SK-N-SH treated with all-trans-retinoic acid at 6 μM for 48 hours (cell line): Measurements from ENCODE around the gene BPIFB4.

Source experiments
- ATAC-seq: fragments of 200-7000 bp; cut with Tn5 transposase; 3 replicates; pipeline ENCODE4 v1.9.1; 2020; ENCODE audit warnings: mild to moderate bottlenecking, moderate library complexity
- ARNTL ChIP-seq: fragments of 450-650 bp; formaldehyde crosslinking; IDR thresholded peaks from 2 replicates; pipeline ENCODE4 v1.5.0; 2020; ENCODE audit warnings: low read depth, mild to moderate bottlenecking, moderate library complexity, borderline replicate concordance
- BACH2 ChIP-seq: fragments of 250-450 bp; sonication (Bioruptor Pico); IDR thresholded peaks from 2 replicates; pipeline ENCODE4 v1.9.0; 2021; ENCODE audit warnings: mild to moderate bottlenecking, borderline replicate concordance
- CREB5 ChIP-seq: fragments of 250-450 bp; sonication (Bioruptor Pico); IDR thresholded peaks from 2 replicates; pipeline ENCODE4 v1.5.1; 2020; ENCODE audit warnings: low read depth, mild to moderate bottlenecking, moderate library complexity
- CSRNP3 ChIP-seq: fragments of 250-450 bp; sonication (Bioruptor Pico); IDR thresholded peaks from 2 replicates; pipeline ENCODE4 v1.5.1; 2021; ENCODE audit warnings: mild to moderate bottlenecking, moderate library complexity
- ESRRG ChIP-seq: fragments of 250-450 bp; sonication (Bioruptor Pico); IDR thresholded peaks from 2 replicates; pipeline ENCODE4 v1.6.1; 2021; ENCODE audit warnings: mild to moderate bottlenecking
- GLIS3 ChIP-seq: fragments of 250-450 bp; sonication (Bioruptor Pico); IDR thresholded peaks from 2 replicates; pipeline ENCODE4 v1.5.0; 2020; ENCODE audit warnings: mild to moderate bottlenecking, moderate library complexity
- OSR1 ChIP-seq: fragments of 250-450 bp; sonication (Bioruptor Pico); IDR thresholded peaks from 2 replicates; pipeline ENCODE4 v1.8.0; 2022; ENCODE audit warnings: moderate library complexity, mild to moderate bottlenecking, inconsistent platforms
- PATZ1 ChIP-seq: fragments of 250-450 bp; sonication (Bioruptor Pico); IDR thresholded peaks from 2 replicates; pipeline ENCODE4 v1.8.0; 2020; ENCODE audit warnings: mild to moderate bottlenecking, moderate library complexity, borderline replicate concordance
- POU6F1 ChIP-seq: fragments of 250-450 bp; sonication (Bioruptor Pico); IDR thresholded peaks from 2 replicates; pipeline ENCODE4 v1.8.0; 2021; ENCODE audit warnings: low read depth, mild to moderate bottlenecking, moderate library complexity, borderline replicate concordance
- PPARA ChIP-seq: fragments of 250-450 bp; sonication (Bioruptor Pico); IDR thresholded peaks from 2 replicates; pipeline ENCODE4 v1.5.0; 2020; ENCODE audit warnings: mild to moderate bottlenecking, borderline replicate concordance
- RARB ChIP-seq: fragments of 250-450 bp; sonication (Bioruptor Pico); IDR thresholded peaks from 2 replicates; pipeline ENCODE4 v1.8.0; 2021; ENCODE audit warnings: mild to moderate bottlenecking, moderate library complexity
- SNAI2 ChIP-seq: fragments of 250-450 bp; sonication (Bioruptor Pico); IDR thresholded peaks from 2 replicates; pipeline ENCODE4 v1.5.0; 2020; ENCODE audit warnings: mild to moderate bottlenecking, moderate library complexity
- TCF4 ChIP-seq: fragments of 250-450 bp; sonication (Bioruptor Pico); IDR thresholded peaks from 2 replicates; pipeline ENCODE4 v1.8.0; 2021; ENCODE audit warnings: mild to moderate bottlenecking, moderate library complexity, borderline replicate concordance
- TOX ChIP-seq: fragments of 250-450 bp; sonication (Bioruptor Pico); IDR thresholded peaks from 2 replicates; pipeline ENCODE4 v1.8.0; 2021; ENCODE audit warnings: mild to moderate bottlenecking, moderate library complexity, borderline replicate concordance
- ZC3H10 ChIP-seq: fragments of 250-450 bp; sonication (Bioruptor Pico); IDR thresholded peaks from 2 replicates; pipeline ENCODE4 v1.5.1; 2021; ENCODE audit warnings: mild to moderate bottlenecking, moderate library complexity
- ZFP3 ChIP-seq: fragments of 250-450 bp; sonication (Bioruptor Pico); IDR thresholded peaks from 2 replicates; pipeline ENCODE4 v1.5.0; 2020; ENCODE audit warnings: mild to moderate bottlenecking, moderate library complexity
- ZFP30 ChIP-seq: fragments of 450-650 bp; formaldehyde crosslinking; IDR thresholded peaks from 2 replicates; pipeline ENCODE4 v1.5.0; 2022; ENCODE audit warnings: mild to moderate bottlenecking, moderate library complexity
- ZNF565 ChIP-seq: fragments of 450-650 bp; formaldehyde crosslinking; conservative IDR thresholded peaks from 2 replicates; pipeline ENCODE4 v1.5.0; 2020; ENCODE audit warnings: low read depth, mild to moderate bottlenecking, moderate library complexity
- ZNF70 ChIP-seq: fragments of 450-650 bp; formaldehyde crosslinking; IDR thresholded peaks from 2 replicates; pipeline ENCODE4 v1.5.0; 2020; ENCODE audit warnings: mild to moderate bottlenecking, moderate library complexity
- ZNF8 ChIP-seq: fragments of 450-650 bp; formaldehyde crosslinking; IDR thresholded peaks from 2 replicates; pipeline ENCODE4 v1.5.0; 2020; ENCODE audit warnings: mild to moderate bottlenecking, moderate library complexity

BPIFB4 gene

GRCh38 chr20:33108661-33109060 is 29.2 kb downstream of the BPIFB4 start:
- no peak for ATAC-seq
- no peak for TF ChIP-seq ZNF565 (CRISPR knock-in tag)

GRCh38 chr20:33110147-33110825 is 30.8 kb downstream of the BPIFB4 start:
- ATAC-seq, result no peak
- no peak for TF ChIP-seq SNAI2 (CRISPR knock-in tag)
- TF ChIP-seq PPARA, result no peak
- TF ChIP-seq ESRRG (CRISPR knock-in tag), result no peak
- TF ChIP-seq PATZ1 (CRISPR knock-in tag), result no peak
- TF ChIP-seq CSRNP3, result no peak
- TF ChIP-seq, all 23 proteins: peak for 0

- ATAC-seq, result no peak
- no peak for TF ChIP-seq ZFP30 (CRISPR knock-in tag)
- TF ChIP-seq ESRRG (CRISPR knock-in tag), result no peak
- TF ChIP-seq TCF4, result no peak
- no peak for TF ChIP-seq GLIS3 (CRISPR knock-in tag)
- no peak for TF ChIP-seq POU6F1 (CRISPR knock-in tag)
- TF ChIP-seq PPARA, result no peak
- TF ChIP-seq ARNTL (CRISPR knock-in tag), result no peak
- no peak for TF ChIP-seq ZC3H10
- TF ChIP-seq OSR1 (CRISPR knock-in tag), result no peak
- TF ChIP-seq ZNF8 (CRISPR knock-in tag), result no peak
These were observed 31.9 kb downstream of the BPIFB4 start for GRCh38 chr20:33111306-33111705.

GRCh38 chr20:33112547-33113386 is 33.3 kb downstream of the BPIFB4 start:
- TF ChIP-seq ZFP3 (no peak), ZC3H10 (no peak), RARB (no peak), GLIS3 (CRISPR knock-in tag) (no peak), PPARA (no peak), OSR1 (CRISPR knock-in tag) (no peak), TCF4 (no peak), CREB5 (CRISPR knock-in tag) (no peak), TOX (CRISPR knock-in tag) (no peak), POU6F1 (CRISPR knock-in tag) (no peak), ZNF70 (CRISPR knock-in tag) (no peak), ARNTL (CRISPR knock-in tag) (no peak), ZNF8 (CRISPR knock-in tag) (no peak), PATZ1 (CRISPR knock-in tag) (no peak), ZFP30 (CRISPR knock-in tag) (no peak), BACH2 (CRISPR knock-in tag) (no peak)
- TF ChIP-seq, all 23 proteins: peak for 0
- ATAC-seq, result no peak
